ENCODE measurements around the gene AHI1.

DNA sequence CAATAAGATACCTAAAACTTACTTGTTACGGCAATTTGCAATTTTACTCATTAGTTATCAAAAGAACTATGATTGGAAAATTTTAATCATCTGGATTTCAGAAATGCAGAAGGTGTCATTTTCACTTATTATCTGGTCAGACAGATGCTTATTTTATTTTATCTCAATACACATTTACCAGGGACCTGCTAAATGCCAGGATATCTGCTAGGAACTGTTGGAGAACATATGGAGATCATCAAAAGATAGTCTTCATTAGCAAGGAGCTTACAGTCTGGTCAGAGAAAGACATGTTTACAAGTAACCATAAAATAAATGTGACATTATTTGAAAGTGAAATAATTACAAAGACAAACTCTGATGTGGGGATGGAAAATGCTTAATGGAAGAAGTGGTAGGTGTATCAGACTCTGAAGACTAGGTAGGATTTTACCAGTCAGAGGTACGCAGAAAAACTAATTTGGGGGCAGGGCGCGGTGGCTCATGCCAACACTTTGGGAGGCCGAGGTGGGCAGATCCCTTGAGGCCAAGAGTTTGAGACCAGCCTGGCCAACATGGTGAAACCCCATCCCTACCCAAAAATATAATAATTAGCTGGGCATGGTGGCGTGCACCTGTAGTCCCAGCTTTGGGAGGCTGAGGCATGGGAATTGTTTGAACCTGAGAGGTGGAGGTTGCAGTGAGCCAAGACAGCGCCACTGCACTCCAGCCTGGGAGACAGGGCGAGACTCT, 178.6 kb downstream of the AHI1 start:
- no peak for TF ChIP-seq CTCF (IDR thresholded peaks at IDR 0.05)
- no peak for TF ChIP-seq POLR2A (IDR thresholded peaks at IDR 0.05)
